ENCODE measurements around the gene C16orf74. TPM values are rescaled to one million over a fixed set of nuclear protein-coding genes. Genes with fewer than 3 reads are reported as not detected.

Gene C16orf74
- total and polyA plus RNA-seq, 2 donors (not counting 1 experiment from before 2014, with no cell fraction given), result 73.0 to 83.3 TPM

- no peak overlapping the region for H3K4me3 ChIP-seq (ENCODE audit: control extremely low read depth in 1 of 5, extremely low read depth in 1 of 5, insufficient read depth in 1 of 5, low read depth in 2 of 5, low read length in 4 of 5)
- no peak for ATAC-seq (ENCODE audit: low read depth)
- no peak overlapping the region for H3K27ac ChIP-seq (ENCODE audit: low read length in 2 of 2)
- no peak overlapping the region for H2AFZ ChIP-seq (ENCODE audit: insufficient read depth, low read depth, low read length, poor library complexity, severe bottlenecking)
- H3K4me2 ChIP-seq (replicated peaks; ENCODE audit: low read depth, low read length, poor library complexity, severe bottlenecking), result no peak overlapping the region
- Mint-ChIP-seq H3K27ac (no peak overlapping the region), H3K4me1 (no peaks in the 10 kb centered on the region), H3K4me3 (no peak overlapping the region), H3K9me3 (ENCODE audit: insufficient read depth) (no peaks in the 10 kb centered on the region), H3K27me3 (no peaks in the 10 kb centered on the region)
- peaks cover 0 to 18% of the 10 kb centered on the region in 2 experiments for H3K36me3 ChIP-seq (replicated peaks in 1 of 2; ENCODE audit: control extremely low read depth in 1 of 2, control insufficient read depth in 1 of 2, extremely low read depth in 1 of 2, insufficient read depth in 2 of 2, low read length in 1 of 2)
- DNase-seq, result no peak
- ChIA-PET POLR2A (no interaction called here), CTCF (interaction anchor here (0.8 to 1.2 kb wide), 2 partner anchors 15 to 45 kb away, joined by 3 read pairs; no protein-coding TSS in a partner anchor)
- WGBS (ENCODE audit: insufficient coverage), result 97% methylated on average over 4 of the region's 11 CpGs
- no peak overlapping the region for H3K9ac ChIP-seq (ENCODE audit: low read length)
- intact Hi-C loops (cut with micrococcal nuclease), result no loop called here
- TF ChIP-seq CTCF (IDR thresholded peaks at IDR 0.05) (no peak), EZH2 (IDR thresholded peaks at IDR 0.05; ENCODE audit: borderline replicate concordance, insufficient read depth, low read depth, low read length, poor library complexity, severe bottlenecking) (no peak)
- H3K9me3 ChIP-seq (ENCODE audit: control extremely low read depth in 1 of 3, control insufficient read depth in 2 of 3, insufficient read depth in 1 of 3, low read length in 2 of 3), result peaks cover 0 to 8% (median 0%) of the 10 kb centered on the region in 3 donors
- H4K20me1 ChIP-seq (ENCODE audit: control insufficient read depth, insufficient read depth, low read length, poor library complexity, severe bottlenecking), result peaks cover 5% of the 10 kb centered on the region
- no peaks in the 10 kb centered on the region for H3K4me1 ChIP-seq (ENCODE audit: control insufficient read depth in 2 of 2, insufficient read depth in 2 of 2, low read length in 2 of 2)
- no peaks in the 10 kb centered on the region for H3K27me3 ChIP-seq (replicated peaks in 1 of 4; ENCODE audit: control extremely low read depth in 1 of 4, control insufficient read depth in 3 of 4, insufficient read depth in 4 of 4, low read length in 3 of 4)
- H3K79me2 ChIP-seq (ENCODE audit: control insufficient read depth, insufficient read depth, low read length), result no peaks in the 10 kb centered on the region
These were observed 46.9 kb downstream of the C16orf74 start for GRCh38 chr16:85704011-85704410.

- Histone ChIP-seq H3K4me2 (replicated peaks; ENCODE audit: low read depth, low read length, poor library complexity, severe bottlenecking) (no peak overlapping the region), H3K36me3 (replicated peaks in 1 of 2; ENCODE audit: control extremely low read depth in 1 of 2, control insufficient read depth in 1 of 2, extremely low read depth in 1 of 2, insufficient read depth in 2 of 2, low read length in 1 of 2) (no peaks in the 10 kb centered on the region), H3K79me2 (ENCODE audit: control insufficient read depth, insufficient read depth, low read length) (no peaks in the 10 kb centered on the region), H3K4me1 (ENCODE audit: control insufficient read depth in 2 of 2, insufficient read depth in 2 of 2, low read length in 2 of 2) (no peaks in the 10 kb centered on the region), H4K20me1 (ENCODE audit: control insufficient read depth, insufficient read depth, low read length, poor library complexity, severe bottlenecking) (no peaks in the 10 kb centered on the region), H3K9me3 (ENCODE audit: control extremely low read depth in 1 of 3, control insufficient read depth in 2 of 3, insufficient read depth in 1 of 3, low read length in 2 of 3) (peaks cover 0 to 12% (median 0%) of the 10 kb centered on the region in 3 donors), H3K27me3 (replicated peaks in 1 of 4; ENCODE audit: control extremely low read depth in 1 of 4, control insufficient read depth in 3 of 4, insufficient read depth in 4 of 4, low read length in 3 of 4) (no peaks in the 10 kb centered on the region), H3K9ac (ENCODE audit: low read length) (no peak overlapping the region), H3K27ac (ENCODE audit: low read length in 2 of 2) (no peak overlapping the region), H3K4me3 (ENCODE audit: control extremely low read depth in 1 of 5, extremely low read depth in 1 of 5, insufficient read depth in 1 of 5, low read depth in 2 of 5, low read length in 4 of 5) (no peak overlapping the region), H2AFZ (ENCODE audit: insufficient read depth, low read depth, low read length, poor library complexity, severe bottlenecking) (no peak overlapping the region)
- no peak for TF ChIP-seq CTCF (IDR thresholded peaks at IDR 0.05)
- TF ChIP-seq EZH2 (IDR thresholded peaks at IDR 0.05; ENCODE audit: borderline replicate concordance, insufficient read depth, low read depth, low read length, poor library complexity, severe bottlenecking), result no peak
- POLR2A ChIA-PET, result no interaction called here
- ATAC-seq (ENCODE audit: low read depth) (no peak), DNase-seq (no peak)
- H3K27me3 Mint-ChIP-seq, result no peaks in the 10 kb centered on the region
- H3K9me3 Mint-ChIP-seq (ENCODE audit: insufficient read depth), result no peaks in the 10 kb centered on the region
- no peak overlapping the region for H3K4me3 Mint-ChIP-seq
- H3K4me1 Mint-ChIP-seq, result no peaks in the 10 kb centered on the region
- CTCF ChIA-PET, result interaction anchor here (1.0 kb wide), 1 partner anchor 61 kb away, joined by 6 read pairs; no protein-coding TSS in a partner anchor
- WGBS (ENCODE audit: insufficient coverage), result 85% methylated on average over 7 of the region's 7 CpGs
- H3K27ac Mint-ChIP-seq, result no peak overlapping the region
- intact Hi-C loops (cut with micrococcal nuclease), result no loop called here
These were observed 51.3 kb downstream of the C16orf74 start for GRCh38 chr16:85699628-85700027.

Data from B cell (primary cell).